ENCODE data around the gene PIGC.

PIGC gene

DNA sequence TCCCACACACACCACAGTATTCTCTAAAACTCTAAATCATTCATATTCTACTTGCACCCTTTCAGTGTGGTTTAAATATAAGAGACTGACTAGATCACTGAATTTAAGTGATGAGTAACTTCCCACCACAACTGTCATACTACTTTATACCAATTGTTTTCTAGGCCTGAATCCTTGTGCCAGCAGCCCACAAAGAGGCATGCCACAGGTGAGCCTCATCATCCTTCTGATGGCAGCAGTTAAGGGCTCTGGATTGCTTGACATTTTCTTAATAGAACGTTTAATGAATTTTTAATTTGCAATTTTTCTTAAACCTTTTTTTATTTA is 13.8 kb downstream of the PIGC start:
- DNase-seq: no peak

DNA sequence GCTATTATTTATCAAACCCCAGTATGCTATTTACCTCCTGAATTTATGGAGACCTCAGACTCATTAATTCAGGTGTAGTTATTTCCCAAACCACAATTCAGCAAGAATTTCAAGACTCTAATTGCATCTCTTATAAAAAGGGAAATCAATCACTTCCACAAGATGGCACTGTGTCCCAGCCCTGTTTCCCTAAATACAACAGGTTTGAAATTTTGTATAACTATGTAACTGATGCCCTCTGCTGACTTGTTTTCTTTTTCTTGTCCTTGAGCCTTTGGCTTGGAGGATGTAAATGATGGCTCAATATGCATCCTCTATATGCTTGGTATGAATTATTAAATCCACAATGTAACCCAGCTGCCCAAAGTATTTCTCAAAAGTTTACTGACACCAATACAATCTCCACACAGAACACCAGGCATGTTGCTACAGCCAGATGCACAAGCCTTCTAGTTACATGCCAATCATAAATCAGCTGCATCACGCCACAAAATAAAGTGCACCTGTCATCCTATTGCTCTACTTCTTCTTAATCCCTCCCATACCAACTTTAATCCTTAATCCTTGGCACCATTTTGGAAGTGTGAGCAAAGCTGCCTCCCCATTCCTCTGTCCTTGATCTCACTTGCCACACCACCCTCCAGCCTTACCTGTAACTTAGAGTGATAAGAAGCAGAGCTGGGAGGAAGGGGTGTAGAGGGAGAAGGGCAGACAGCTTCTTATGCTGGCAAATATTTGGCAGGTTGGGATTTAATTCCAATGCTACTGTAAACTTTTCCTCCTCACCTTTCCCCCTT is 14.3 kb downstream of the PIGC start:
- DNase-seq: peak in 12 of 58 donors; percentile 1 to 38 (median 6)

- DNase-seq: no peak
Observed at GRCh38 chr1:172427191-172427590, 16.7 kb downstream of the PIGC start.

- no peak for DNase-seq
Observed at GRCh38 chr1:172425339-172425738, 18.5 kb downstream of the PIGC start.

- DNase-seq: no peak
Observed at GRCh38 chr1:172423336-172423735, 20.5 kb downstream of the PIGC start.

GRCh38 chr1:172421974-172422604 is 21.8 kb downstream of the PIGC start:
- peak in 41 of 58 donors; percentile 2 to 70 (median 31) for DNase-seq

DNA sequence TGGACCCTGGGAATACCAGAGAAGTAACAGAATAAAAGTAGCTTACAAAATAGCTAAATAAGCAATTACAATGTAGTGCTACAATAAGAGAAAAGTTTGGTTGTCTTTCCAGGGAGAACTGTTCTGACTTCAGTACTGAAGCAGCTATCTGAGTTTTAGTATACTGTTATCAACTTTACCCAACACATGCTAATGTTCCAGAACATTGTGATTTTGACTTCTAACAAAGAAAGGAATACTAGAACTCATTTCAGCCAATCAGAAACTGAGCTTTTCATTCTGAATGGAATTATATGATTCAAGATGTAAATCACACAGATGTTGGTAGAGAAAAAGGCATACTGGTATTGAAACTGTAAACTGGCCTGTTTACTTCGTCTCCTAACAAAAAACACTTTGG is 23.5 kb downstream of the PIGC start, which contains the start of gene C1orf105:
Gene C1orf105 (plus strand): TSS at position 301 of the 400 bp plus-strand sequence. CDS start 201 bp downstream, outside the sequence.
- no peak for DNase-seq

GRCh38 chr1:172417557-172417956 is 26.3 kb downstream of the PIGC start:
- no peak for DNase-seq

GRCh38 chr1:172416496-172417035 is 27.3 kb downstream of the PIGC start:
- DNase-seq: no peak

DNA sequence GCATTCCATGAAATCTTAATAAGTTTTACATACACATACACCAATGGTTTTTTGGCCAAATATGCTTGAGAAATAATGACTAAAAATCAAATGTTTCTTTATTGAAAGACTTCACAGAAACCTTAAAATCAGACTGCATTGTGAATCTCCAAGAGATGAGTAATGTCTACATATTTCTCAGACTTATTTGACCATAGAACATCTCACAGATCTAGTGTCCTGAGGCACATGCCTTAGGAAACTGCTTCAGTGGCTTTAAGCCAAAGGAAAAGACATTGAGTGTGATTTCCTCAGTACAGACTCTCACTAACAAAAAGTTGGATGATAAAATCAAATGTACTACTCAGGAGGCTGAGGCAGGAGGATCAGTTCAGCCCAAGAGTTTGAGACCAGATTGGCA is 29.5 kb downstream of the PIGC start:
- DNase-seq: no peak

- no peak for DNase-seq
Observed at GRCh38 chr1:172411791-172412338, 32.0 kb downstream of the PIGC start.

GRCh38 chr1:172410027-172410426 is 33.8 kb downstream of the PIGC start:
- no peak for DNase-seq

- no peak for DNase-seq
Observed at GRCh38 chr1:172408958-172409357, 34.9 kb downstream of the PIGC start.

GRCh38 chr1:172406968-172407367 is 36.9 kb downstream of the PIGC start:
- no peak for DNase-seq

DNA sequence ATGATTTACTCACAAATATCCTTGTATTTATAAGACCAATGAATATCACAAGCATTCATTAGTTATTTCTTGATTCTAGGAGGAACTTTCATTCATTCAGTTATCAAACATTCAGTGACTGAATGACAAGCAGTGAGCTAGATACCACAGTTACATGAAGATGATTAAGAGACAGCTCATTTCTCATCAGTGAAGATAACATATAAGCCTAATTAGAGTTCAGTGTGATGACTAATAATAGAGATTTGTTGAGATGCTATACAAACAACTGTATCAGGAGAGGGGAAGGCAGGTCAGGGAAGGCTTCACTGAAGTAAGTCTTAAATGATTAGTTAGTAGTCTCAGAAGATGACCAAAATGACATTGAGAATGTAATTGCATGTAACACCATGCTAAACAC is 38.0 kb downstream of the PIGC start:
- DNase-seq: no peak

- DNase-seq: no peak
Observed at GRCh38 chr1:172404121-172404520, 39.7 kb downstream of the PIGC start.

GRCh38 chr1:172402878-172403569 is 40.8 kb downstream of the PIGC start:
- no peak for DNase-seq

DNA sequence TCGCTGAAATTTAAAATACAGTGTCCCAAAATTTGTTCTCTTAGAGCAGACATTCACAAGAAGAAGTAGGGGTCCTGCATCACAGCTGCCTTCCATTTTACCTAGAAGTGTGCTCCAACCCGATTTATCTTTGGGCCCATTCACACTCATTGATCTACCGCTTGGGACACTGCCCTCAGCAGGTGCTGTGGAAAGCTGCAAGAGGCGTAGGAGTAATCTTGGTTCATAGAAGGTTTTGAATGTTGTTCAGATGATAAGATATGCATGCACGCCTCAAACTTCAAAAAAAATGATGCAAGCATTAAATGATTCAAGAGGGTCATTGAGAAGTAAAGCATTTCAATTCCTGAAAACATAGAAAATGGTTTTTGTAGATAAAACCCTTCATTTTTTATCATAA is 42.0 kb downstream of the PIGC start:
- DNase-seq: no peak

- no peak for DNase-seq
Observed at GRCh38 chr1:172401477-172401876, 42.4 kb downstream of the PIGC start.

DNA sequence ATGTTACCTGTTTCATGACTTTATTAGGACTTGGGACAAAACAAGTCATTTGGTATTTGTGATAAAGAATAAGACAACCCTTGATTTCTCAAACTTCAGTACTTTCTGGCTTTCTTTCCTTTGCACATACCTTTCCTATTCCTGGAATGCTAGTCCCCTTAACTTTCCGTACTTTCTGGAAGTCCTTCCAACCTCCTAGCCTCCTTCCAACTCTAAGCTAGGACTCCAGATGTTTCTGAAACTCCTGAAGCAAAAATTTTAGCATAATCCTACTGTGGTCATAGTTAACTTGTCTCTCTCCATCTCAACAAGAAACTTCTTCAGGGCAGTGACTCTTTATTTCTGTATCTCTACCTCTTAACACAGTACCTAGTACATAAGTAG is 43.2 kb downstream of the PIGC start:
- DNase-seq: no peak

DNA sequence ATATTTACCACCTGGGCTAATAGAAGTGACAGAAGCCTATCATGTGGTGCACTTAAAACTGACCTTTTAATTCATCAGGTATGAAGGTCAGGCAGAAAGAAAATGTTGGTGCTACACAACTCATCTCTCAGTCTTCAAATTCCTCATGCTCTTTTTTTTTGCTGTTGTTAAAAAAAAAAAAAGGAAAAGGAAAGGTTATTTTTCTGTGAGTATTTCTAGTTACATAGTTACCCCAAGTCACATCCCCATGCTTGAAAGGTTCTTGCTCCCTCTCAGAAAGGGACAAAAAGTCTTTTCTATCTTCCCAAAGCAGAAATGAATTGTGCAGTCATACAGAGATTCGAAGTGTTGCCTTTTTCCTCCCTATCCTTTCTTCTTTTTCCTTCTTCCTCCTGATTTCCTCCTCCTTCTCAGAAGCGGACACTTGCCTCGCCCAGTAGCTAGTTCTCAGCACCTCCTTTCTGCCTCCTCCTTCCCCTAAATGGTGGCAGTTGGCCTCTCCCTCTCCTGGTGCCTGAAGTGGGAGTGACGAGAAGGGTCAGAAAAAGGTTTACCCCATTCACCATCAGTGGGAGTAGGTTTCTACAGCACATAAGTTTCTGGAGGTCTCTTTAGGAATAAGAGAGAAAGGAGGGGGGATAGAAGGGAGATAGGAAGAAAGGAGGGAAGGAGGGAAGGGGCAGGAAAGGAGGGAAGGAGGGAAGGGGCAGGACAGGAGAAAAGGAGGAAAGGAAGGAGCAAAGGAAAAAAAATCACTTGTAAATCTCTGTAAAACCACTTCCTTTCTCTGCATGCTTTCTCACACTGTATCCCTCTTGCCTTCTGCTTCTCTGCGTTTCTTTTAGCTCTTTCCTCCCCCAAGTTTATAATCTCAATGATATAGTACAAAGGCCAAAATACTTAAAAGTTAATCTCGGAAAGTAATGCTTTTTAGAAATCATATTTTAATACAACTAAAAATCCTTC is 43.8 kb downstream of the PIGC start:
- peak in 1 of 58 donors; percentile 1 for DNase-seq

Data from anterior cingulate cortex (tissue), 58 donors.